Measurements from ENCODE around the gene DNAH17.

DNA sequence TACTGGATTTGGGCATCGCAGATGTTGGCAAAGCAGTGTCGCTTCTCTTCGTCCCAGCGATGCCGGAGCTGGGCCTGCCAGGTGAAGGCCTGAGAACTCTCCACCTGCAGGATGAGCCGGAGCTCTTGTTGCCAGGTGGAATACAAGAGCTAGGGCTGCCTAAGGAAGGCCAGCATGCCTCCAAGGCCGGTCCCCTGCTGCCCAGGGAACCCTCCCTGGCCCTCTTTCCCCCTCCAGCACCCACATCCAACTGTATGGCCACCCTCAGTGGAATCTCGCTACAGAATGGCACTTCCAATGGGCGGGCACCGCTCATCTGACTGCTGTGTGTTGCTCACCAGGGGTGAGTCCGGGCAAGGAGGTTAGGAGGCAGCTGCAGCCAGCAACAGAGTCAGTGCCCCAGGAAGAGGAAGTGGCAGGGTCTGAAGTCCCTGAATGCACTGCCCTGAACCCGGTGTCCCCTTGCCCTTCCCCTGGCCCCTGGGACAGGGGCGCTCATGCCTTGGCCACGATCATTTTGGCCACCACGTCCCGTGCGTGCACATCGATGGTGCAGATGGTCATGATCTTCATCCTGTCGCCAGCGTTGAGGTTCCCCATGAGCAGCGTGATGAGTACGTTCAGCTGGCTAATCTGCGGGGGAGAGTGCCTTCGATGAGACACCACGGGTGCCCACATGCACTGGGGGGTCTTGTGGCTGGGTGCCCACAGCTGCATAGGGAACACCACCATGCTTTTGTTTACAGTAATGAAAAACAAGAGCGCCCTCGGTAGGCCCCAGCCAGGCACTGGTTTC lies 75.8 kb downstream of the DNAH17 start:
- TF ChIP-seq POLR2A (IDR thresholded peaks at IDR 0.05; ENCODE audit: low read depth, low read length) (no peak), TAF1 (IDR thresholded peaks at IDR 0.05; ENCODE audit: borderline replicate concordance, low read depth, low read length) (no peak)

Measured in GM12892 (cell line).